ENCODE measurements around the gene SLC17A5.
"Not testable (repeated sequence)": the region's sequence is repeated elsewhere in the genome, so short reads cannot be mapped to it uniquely, and the experiment has no call there.

The SLC17A5 gene

GRCh38 chr6:73665686-73666319 lies 12.0 kb upstream of the SLC17A5 start:
- DNase-seq, result no peak

- DNase-seq, result no peak
Observed at GRCh38 chr6:73664701-73665100, 10.9 kb upstream of the SLC17A5 start.

DNA sequence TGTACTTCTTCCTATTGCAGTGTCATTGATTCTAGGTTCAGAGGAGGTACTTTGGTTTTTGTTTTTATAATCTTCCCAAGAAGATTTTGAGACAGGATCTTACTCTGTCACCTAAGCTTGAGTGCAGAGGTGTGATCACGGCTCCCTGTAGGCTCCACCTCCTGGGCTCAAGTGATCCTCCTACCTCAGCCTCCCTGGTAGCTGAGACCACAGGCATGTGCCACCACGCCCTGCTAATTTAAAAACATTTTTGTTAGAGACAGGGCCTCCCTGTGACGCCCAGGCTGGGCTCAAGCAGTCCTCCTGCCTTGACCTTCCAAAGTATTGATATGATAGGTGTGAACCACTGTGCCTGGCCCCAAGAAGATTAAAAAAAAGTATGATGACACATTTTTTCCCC lies 3.4 kb upstream of the SLC17A5 start:
- peak; percentile 25 for DNase-seq

DNA sequence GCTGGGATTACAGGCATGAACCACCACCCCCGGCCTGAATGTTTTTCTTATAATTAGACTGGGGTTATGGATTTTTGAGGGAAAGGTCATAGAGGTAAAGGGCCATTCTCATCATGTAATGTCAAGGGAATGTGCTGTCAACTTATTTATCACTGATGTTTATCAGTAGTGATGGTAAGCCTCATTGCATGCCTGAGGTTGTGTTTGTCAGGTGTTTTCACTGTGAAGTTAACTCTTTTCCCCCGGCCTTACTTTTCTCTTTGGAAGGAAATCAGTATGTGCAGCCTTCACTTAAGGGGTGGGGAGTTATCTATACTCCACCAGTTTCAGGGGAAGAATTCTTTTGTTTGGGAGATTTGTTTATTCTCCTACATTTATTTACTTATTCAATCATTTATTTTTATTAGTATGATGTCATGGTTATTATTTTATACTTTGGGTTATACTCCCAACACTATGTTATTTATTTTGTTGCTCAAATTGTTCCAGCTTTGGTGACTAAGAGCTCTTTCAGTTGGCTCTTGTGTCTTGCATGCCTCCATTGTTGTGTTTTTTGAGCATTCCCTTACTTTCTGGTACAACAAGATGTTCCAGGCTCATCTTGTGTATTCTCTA lies 2.8 kb upstream of the SLC17A5 start:
- DNase-seq, result no peak

DNA sequence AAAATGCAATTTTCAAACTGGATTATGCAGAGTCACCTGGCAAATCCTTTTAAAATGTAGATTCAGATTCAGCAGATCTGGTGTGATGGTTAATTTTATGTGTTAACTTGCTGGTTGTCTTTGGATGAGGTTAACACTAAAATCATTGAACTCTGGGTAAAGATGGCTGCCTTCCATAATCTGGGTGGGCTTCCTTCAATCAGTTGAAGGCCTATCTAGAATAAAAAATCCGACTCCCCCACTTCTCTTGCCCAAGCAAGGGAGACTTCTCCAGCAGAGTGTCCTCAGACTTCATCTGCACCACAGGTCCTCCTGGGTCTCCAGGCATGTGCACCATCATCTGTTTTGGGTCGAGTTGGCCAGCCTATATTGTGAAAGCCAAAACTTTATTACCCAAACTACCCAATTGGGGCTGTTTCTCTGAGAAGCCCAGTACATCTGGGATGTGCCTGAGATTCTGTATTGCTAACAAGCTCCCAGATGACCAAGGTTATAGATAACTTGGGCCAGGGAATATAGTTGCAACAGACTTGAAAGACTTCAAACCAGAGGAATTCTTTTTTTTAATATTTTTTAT lies 1.6 kb upstream of the SLC17A5 start:
- DNase-seq, result no peak

DNA sequence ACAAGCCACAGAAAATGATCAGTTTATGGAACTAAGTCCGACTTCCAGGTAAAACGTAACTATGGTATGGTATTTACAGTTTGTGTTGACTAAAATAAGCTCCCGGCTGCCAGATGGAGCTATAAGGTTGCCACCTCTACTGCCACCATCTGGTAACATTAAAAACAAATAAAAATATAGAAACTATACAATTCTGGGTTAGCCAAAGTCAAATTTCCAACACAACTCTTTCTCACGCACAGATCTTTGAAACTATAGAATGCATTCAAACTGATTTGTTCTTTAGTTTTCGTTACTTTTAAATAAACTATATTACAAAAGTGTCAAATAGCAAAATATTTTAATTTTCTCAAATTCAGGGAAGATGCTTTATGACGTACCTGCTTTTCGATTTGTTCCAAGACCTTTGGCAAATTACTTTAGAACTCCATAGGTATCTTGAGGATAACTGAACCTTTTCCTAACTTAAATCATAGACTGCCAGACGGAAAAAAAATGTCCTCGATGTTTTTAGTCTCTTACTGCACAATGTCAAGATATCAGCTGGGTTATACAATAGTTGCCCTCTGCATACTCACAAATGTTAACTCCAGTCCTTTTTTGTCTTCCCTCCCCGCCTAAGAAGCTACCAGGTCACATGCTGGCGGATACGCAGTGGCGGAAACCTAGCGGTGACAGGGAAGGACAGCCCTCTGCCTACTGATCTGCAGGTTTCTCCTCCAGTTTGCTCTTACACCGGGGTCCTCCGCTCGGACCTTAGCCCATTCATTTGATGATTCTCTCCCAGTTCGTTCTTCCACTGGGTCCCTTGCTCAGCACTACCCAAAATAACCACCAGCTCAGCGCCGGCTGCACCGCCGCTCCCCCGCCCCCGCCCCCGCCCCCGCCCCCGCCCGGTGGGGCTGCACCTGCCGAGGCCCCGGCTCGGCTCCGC lies 888 bp downstream of the SLC17A5 start:
- peak; percentile 71 for DNase-seq

- DNase-seq, result no peak
Observed at GRCh38 chr6:73649783-73650182, 4.0 kb downstream of the SLC17A5 start.

DNA sequence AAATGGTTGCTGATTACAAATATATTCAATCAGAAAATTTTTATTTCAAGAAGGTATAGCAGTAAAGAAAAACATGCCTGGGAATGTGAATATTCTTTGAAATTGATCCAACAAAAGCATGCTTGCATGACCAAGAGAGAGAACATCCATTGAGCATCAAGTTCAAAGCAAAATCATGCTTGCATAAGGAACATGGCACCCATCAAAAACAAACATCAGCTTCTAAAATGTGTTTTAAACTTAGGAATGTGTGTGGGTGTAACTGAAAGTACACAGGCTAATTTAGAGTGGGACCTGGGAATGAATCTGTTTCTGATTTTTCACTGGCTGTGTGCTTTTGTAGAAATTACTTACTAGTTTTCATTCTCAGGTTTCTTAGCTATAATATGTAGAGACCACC lies 5.6 kb downstream of the SLC17A5 start:
- no peak for DNase-seq

GRCh38 chr6:73644941-73645591 lies 8.7 kb downstream of the SLC17A5 start:
- DNase-seq, result no peak

DNA sequence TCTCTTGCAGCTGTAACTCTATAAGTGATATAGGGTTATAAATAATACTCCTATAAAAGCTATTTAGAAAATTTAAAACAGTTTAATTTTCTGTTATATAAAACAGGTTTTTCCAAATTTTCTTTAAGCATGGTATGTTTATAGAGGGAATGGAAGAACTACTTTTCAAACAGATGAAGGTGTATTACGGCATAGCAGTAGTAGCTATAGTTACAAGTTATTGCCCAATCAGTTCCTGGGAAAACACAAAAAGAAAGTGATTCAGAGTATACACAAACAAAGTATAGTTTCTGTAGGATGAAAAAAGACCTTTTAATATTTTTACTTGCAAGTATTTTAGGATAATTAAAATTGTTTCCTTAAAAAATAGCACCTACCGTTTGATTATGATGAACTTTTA lies 9.8 kb downstream of the SLC17A5 start:
- DNase-seq, result no peak

- DNase-seq, result no peak
Observed at GRCh38 chr6:73642530-73642929, 11.3 kb downstream of the SLC17A5 start.

DNA sequence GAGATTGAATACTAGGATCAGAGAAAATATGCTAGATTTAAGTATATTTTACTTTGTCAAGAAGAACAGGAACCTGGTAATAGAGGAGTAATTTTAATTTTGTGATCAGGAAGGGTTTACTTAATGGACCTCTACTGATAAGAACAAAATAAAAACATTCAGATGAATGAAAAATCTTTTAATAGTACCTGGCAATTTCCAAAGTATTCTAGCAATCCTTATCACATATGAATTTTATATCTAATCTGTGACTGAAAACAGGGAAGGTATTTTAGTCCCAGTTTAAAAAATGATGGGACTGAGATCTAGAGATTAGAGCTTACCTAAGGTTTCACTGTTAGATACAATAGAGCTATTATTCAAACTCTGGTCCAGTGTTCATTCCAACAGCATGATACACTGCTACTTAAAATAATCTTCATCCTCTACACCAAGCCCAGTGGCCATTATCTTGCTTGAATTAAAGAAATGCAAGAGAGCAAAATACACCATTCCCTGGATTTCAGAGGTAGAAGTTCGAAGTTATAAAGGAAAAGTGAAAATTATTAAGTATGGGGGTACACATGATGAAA lies 13.5 kb downstream of the SLC17A5 start:
- no peak for DNase-seq

DNA sequence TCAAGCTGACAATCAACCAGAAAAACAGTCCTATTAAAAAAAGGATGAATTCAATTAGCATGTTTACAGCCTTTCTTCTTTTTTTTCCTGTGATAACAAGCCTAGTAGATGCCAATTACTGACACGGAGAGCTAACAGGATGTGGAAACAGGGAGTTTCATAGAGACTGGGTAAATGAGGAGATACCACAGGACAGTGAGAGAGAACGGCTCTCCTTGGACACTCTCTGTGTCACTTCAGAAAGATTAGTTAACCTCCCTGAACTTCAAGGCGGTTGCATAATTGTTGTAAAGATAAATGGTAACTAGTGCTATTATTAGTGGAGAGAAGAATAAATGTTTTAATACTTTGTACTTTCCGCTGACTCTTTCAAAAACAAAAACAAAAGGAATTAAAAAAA lies 14.8 kb downstream of the SLC17A5 start:
- DNase-seq, result no peak

DNA sequence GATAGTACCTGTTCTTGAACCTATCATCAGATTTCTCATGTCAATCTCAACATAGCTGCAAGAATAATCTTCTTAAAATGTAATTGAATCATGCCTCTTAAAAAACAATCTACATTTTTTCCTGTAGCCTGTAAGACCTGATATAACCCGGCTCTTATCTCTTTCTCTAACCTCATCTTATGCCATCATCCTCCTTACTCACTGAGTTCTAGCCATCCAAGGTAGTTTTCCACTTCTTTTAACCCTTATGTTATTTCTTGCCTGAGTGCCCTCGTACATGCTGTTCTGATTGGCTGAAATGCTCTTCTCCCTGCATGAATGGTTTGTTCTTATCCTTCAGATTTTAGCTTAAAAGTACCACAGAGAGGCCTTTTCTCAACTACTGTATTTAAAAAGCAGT lies 16.4 kb downstream of the SLC17A5 start:
- no peak for DNase-seq

DNA sequence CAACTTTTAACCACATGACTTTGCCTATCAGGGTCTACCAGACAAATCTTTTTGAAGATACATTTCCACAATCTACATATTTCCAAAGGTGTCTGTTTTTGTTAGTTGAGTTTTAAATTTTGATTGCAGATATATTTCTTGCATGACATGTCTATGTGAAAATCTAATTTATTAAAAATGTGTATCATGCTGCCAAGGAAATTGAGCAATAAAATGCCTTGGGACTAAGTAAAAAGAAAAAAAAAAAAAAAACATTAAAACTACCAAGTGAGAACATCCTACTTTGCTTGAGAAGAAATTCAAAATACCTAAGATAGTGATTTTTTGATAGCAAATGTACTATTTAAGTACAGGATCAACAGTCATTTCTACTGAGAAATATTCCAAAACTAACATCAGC lies 17.7 kb downstream of the SLC17A5 start:
- DNase-seq, result no peak

- DNase-seq, result no peak
Observed at GRCh38 chr6:73632346-73632745, 21.4 kb downstream of the SLC17A5 start.

GRCh38 chr6:73631849-73632248 lies 21.9 kb downstream of the SLC17A5 start:
- no peak for DNase-seq

GRCh38 chr6:73630401-73630800 lies 23.4 kb downstream of the SLC17A5 start:
- DNase-seq, result no peak

- DNase-seq, result no peak
Observed at GRCh38 chr6:73624896-73625295, 28.9 kb downstream of the SLC17A5 start.

DNA sequence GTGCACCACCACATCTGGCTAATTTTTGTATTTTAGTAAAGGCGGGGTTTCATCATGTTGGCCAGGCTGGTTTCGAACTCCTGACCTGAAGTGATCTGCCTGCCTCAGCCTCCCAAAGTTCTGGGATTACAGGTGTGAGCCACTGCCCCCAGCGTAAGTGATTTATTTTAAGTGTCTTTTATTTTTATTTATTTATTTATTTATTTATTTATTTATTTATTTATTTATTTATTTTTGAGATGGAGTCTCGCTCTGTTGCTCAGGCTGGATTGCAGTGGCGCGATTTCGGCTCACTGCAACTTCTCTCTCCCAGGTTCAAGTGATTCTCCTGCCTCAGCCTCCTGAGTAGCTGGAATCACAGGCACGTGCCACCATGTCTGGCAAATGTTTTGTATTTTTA lies 30.3 kb downstream of the SLC17A5 start:
- DNase-seq, result not testable (repeated sequence)

GRCh38 chr6:73618082-73618481 lies 35.7 kb downstream of the SLC17A5 start:
- not testable (repeated sequence) for DNase-seq

DNA sequence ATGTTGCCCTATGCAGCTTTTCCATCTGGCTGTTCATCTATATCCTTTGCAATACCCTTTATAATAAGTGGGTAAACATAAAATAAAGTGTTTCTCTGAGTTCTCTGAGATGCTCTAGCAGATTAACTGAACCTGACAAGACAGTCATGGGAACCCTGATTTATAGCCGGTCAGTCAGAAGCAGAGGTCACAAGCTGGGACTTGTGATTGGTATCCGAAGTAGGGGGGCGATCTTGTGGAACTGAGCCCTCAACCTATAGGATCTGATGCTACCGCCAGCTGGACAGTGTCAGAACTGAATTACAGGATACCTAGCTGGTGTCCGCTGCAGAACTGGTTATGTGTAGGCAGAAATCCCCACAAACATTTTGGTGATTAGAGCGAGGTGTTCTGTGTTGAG lies 39.0 kb downstream of the SLC17A5 start:
- no peak for DNase-seq

All from activated T-cell treated with anti-CD3 and anti-CD28 coated beads, Interleukin-2, amount 50 U/mL, for 1 hour (primary cell).